ENCODE results near the gene TAC1. TPM values are rescaled to one million over a fixed set of nuclear protein-coding genes. Genes with fewer than 3 reads are reported as not detected.

The TAC1 gene
- total RNA-seq, 3 donors from 2014 or later: 0.32 to 5.9 (median 2.8) TPM

DNA sequence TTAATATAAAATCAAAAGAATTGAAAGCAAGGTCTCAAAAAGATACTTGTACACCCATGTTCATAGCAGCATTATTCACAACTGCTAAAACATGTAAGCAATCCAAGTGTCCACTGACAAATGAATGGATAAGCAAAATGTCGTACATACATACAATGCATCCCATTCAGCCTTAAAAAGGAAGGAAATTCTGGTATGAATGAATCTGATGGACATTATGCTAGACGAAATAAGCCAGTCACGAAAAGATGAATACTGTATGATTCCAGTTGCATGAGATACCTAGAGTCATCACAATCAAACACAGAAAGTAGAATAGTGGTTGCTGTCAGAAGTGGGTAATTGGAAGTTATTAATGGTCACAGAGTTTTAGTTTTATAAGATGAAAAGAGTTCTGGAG, 9.5 kb upstream of the TAC1 start:
- DNase-seq (ENCODE audit: low spot score in 2 of 2): no peak
- intact Hi-C loops (cut with DNase I; ENCODE audit: low total_unique reads): no loop called here
- Histone ChIP-seq H3K27ac (no peak overlapping the region), H3K4me3 (no peak overlapping the region), H3K36me3 (no peaks in the 10 kb centered on the region), H3K4me1 (no peaks in the 10 kb centered on the region), H3K27me3 (no peaks in the 10 kb centered on the region), H3K9me3 (no peaks in the 10 kb centered on the region)
- TF ChIP-seq POLR2A (IDR thresholded peaks at IDR 0.05): no peak
- TF ChIP-seq, protein P1, sequence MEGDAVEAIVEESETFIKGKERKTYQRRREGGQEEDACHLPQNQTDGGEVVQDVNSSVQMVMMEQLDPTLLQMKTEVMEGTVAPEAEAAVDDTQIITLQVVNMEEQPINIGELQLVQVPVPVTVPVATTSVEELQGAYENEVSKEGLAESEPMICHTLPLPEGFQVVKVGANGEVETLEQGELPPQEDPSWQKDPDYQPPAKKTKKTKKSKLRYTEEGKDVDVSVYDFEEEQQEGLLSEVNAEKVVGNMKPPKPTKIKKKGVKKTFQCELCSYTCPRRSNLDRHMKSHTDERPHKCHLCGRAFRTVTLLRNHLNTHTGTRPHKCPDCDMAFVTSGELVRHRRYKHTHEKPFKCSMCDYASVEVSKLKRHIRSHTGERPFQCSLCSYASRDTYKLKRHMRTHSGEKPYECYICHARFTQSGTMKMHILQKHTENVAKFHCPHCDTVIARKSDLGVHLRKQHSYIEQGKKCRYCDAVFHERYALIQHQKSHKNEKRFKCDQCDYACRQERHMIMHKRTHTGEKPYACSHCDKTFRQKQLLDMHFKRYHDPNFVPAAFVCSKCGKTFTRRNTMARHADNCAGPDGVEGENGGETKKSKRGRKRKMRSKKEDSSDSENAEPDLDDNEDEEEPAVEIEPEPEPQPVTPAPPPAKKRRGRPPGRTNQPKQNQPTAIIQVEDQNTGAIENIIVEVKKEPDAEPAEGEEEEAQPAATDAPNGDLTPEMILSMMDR (IDR thresholded peaks at IDR 0.05): no peak
- no peak for TF ChIP-seq POLR2AphosphoS5 (IDR thresholded peaks at IDR 0.05)

DNA sequence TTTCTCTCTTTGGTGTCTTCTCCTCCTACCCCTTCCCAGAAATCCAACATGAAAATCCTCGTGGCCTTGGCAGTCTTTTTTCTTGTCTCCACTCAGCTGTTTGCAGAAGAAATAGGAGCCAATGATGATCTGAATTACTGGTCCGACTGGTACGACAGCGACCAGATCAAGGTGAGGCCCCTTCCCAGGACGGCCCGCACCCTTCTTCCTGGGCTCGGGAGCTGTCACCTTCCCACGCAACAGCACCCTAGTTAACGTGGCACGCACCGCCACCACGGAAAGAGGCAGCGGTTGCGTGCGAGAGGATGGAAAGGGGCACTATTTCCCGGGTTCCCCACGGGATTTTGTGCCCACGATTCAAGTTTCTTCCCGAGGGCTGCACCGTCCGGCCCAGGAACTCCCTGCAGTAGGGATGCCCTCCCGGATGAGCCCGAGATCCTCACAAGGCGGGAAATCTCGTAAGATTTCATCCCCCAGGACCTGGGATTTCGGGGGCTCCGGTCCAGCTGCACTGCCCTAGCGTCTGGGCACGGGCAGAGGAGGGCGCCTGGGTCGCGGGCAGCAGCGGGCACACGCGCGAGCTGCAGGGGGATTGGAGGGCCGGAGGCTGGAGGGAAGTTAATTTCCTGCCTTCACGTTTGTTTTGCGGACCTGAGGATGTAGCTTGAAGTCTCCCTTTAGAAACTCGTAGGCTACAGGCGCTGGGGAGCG, 834 bp downstream of the TAC1 start:
- H3K27ac ChIP-seq: no peak overlapping the region
- peaks cover 0 to 39% of the 10 kb centered on the region in 2 donors for H3K27me3 ChIP-seq
- H3K9me3 ChIP-seq: no peaks in the 10 kb centered on the region
- no peak for DNase-seq (ENCODE audit: low spot score in 2 of 2)
- peaks cover 3% of the 10 kb centered on the region for H3K36me3 ChIP-seq
- TF ChIP-seq POLR2AphosphoS5 (IDR thresholded peaks at IDR 0.05) (no peak), POLR2A (IDR thresholded peaks at IDR 0.05) (no peak)
- TF ChIP-seq, protein P1 (IDR thresholded peaks at IDR 0.05): no peak
- intact Hi-C loops (cut with DNase I; ENCODE audit: low total_unique reads): no loop called here
- H3K4me3 ChIP-seq: peak overlapping the region in 2 of 3 donors; percentile 46 to 61
- no peaks in the 10 kb centered on the region for H3K4me1 ChIP-seq

DNA sequence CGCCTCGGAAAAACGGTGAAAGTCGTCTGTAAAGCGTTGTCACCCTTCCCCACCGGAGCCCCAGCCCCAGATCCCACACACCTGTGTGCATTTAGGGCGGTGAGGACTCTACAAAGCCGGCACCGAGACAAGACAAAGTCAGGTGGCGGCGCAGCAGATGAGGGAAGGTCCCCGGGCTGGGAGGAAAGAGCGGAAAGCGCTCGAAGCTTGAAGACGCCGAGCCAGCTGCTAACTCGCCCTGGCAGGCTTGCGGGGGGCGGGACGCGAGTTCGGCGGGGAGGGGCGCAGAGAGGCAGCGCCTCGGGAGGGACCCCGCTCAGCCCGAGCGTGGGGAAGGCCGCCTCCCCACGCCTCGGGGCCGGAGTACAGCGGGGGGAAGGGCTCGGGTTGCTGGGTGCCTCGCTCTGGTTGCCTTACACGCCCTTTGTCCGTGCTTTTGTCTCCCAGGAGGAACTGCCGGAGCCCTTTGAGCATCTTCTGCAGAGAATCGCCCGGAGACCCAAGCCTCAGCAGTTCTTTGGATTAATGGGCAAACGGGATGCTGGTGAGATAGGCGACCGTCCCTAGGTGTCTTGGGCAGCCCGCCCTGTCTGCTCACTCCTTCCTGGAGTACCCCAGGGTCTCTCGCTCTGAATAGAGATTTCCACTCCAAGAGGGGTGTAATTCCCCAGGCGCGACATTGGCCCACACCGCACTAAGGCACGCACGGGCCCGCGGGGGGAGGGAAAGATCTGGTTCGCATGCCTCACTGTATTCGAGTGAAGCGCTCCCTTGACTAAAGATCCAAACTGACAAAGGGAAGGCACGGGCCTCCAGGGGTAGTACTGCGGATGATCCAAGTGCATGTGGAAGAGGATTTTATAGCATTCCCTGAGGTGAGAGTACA, 1.6 kb downstream of the TAC1 start:
- DNase-seq (ENCODE audit: low spot score in 2 of 2): no peak
- Histone ChIP-seq H3K4me3 (peak overlapping the region in 2 of 3 donors; percentile 46 to 61), H3K4me1 (no peaks in the 10 kb centered on the region), H3K27me3 (peaks cover 0 to 39% of the 10 kb centered on the region in 2 donors), H3K36me3 (peaks cover 3% of the 10 kb centered on the region), H3K27ac (no peak overlapping the region), H3K9me3 (no peaks in the 10 kb centered on the region)
- TF ChIP-seq, protein P1 (IDR thresholded peaks at IDR 0.05): no peak
- no peak for TF ChIP-seq POLR2A (IDR thresholded peaks at IDR 0.05)
- intact Hi-C loops (cut with DNase I; ENCODE audit: low total_unique reads): no loop called here

DNA sequence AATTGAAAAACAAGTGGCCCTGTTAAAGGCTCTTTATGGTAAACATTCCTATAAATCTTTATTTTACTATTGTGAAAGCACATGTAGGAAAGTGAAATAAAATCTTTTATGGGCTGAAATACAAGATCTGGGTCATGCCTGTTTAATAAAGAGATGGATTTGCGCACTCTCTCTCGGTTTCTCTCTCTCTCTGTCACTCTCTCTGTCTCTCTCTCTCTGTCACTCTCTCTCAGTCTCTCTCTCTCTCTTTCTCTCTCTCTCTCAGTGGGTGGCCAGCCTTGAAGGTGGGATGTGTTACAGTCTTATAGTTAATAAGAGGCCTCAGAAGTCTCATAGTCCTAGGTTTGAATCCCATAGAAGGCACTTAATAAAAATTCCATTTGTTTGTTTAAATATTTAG, 2.4 kb downstream of the TAC1 start:
- H3K9me3 ChIP-seq: no peaks in the 10 kb centered on the region
- no peak overlapping the region for H3K4me3 ChIP-seq
- peaks cover 0 to 39% of the 10 kb centered on the region in 2 donors for H3K27me3 ChIP-seq
- intact Hi-C loops (cut with DNase I; ENCODE audit: low total_unique reads): no loop called here
- DNase-seq (ENCODE audit: low spot score in 2 of 2): no peak
- H3K36me3 ChIP-seq: peaks cover 3% of the 10 kb centered on the region
- no peak overlapping the region for H3K27ac ChIP-seq
- TF ChIP-seq POLR2AphosphoS5 (IDR thresholded peaks at IDR 0.05): no peak
- H3K4me1 ChIP-seq: no peaks in the 10 kb centered on the region

DNA sequence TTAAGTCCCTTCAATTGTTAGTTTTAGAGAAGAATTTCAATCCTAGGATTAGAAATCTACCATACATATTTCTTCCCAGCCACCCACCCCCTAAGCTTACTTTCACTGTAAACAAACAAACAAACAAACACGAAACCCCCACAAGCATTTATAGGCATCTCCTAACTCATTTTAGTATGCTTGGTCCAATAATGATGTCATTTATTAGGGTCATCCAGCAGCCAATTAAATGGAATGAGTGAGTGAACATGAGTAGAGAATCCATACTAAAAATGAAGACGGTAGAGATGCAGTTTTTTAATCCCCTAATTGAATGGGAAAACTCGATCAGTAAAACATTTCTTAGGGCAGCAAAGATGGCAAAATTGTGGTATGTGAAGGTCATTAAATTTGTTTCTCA, 3.2 kb downstream of the TAC1 start:
- intact Hi-C loops (cut with DNase I; ENCODE audit: low total_unique reads): no loop called here
- TF ChIP-seq POLR2AphosphoS5 (IDR thresholded peaks at IDR 0.05) (no peak), POLR2A (IDR thresholded peaks at IDR 0.05) (no peak)
- TF ChIP-seq, protein P1 (IDR thresholded peaks at IDR 0.05): no peak
- H3K36me3 ChIP-seq: peaks cover 3% of the 10 kb centered on the region
- no peak for DNase-seq (ENCODE audit: low spot score in 2 of 2)
- H3K27me3 ChIP-seq: peaks cover 0 to 39% of the 10 kb centered on the region in 2 donors
- H3K4me3 ChIP-seq: no peak overlapping the region
- no peak overlapping the region for H3K27ac ChIP-seq
- H3K4me1 ChIP-seq: no peaks in the 10 kb centered on the region
- H3K9me3 ChIP-seq: no peaks in the 10 kb centered on the region
